Astrocyte of the hippocampus (primary cell): ENCODE results near the gene GRID2IP.
A peak's percentile ranks its signal among the peaks of the same experiment; 100 is the strongest.

Source experiments
- DNase-seq: peaks from one replicate; pipeline ENCODE4 v3.0.0; 2011; ENCODE audit warnings: low read depth, low spot score

The GRID2IP gene

GRCh38 chr7:6520163-6520981, 30.9 kb downstream of the GRID2IP start:
- no peak for DNase-seq

GRCh38 chr7:6516387-6516983, 34.8 kb downstream of the GRID2IP start:
- DNase-seq, result peak; percentile 89

- DNase-seq, result no peak
These were observed 37.7 kb downstream of the GRID2IP start for GRCh38 chr7:6513541-6513940.

GRCh38 chr7:6512892-6513291, 38.4 kb downstream of the GRID2IP start:
- no peak for DNase-seq

- DNase-seq, result no peak
These were observed 40.7 kb downstream of the GRID2IP start for GRCh38 chr7:6510476-6511133.

GRCh38 chr7:6508950-6509349, 42.3 kb downstream of the GRID2IP start:
- no peak for DNase-seq

GRCh38 chr7:6508539-6508938, 42.7 kb downstream of the GRID2IP start:
- DNase-seq, result no peak

GRCh38 chr7:6507906-6508305, 43.4 kb downstream of the GRID2IP start:
- DNase-seq, result no peak

GRCh38 chr7:6505685-6506559, 45.3 kb downstream of the GRID2IP start:
- no peak for DNase-seq

- DNase-seq, result no peak
These were observed 46.3 kb downstream of the GRID2IP start for GRCh38 chr7:6504996-6505395.

GRCh38 chr7:6502886-6503285, 48.4 kb downstream of the GRID2IP start:
- no peak for DNase-seq

- DNase-seq, result no peak
These were observed 49.4 kb downstream of the GRID2IP start for GRCh38 chr7:6501586-6502564.

GRCh38 chr7:6500691-6501090, 50.6 kb downstream of the GRID2IP start:
- DNase-seq, result no peak

GRCh38 chr7:6497994-6498393, 53.3 kb downstream of the GRID2IP start:
- no peak for DNase-seq

GRCh38 chr7:6497637-6497905, 53.7 kb downstream of the GRID2IP start:
- no peak for DNase-seq

GRCh38 chr7:6496842-6497636, 54.2 kb downstream of the GRID2IP start:
- no peak for DNase-seq

- DNase-seq, result no peak
These were observed 55.5 kb downstream of the GRID2IP start for GRCh38 chr7:6495597-6496262.

GRCh38 chr7:6494365-6494764, 56.9 kb downstream of the GRID2IP start:
- no peak for DNase-seq

- no peak for DNase-seq
These were observed 60.1 kb downstream of the GRID2IP start for GRCh38 chr7:6491194-6491593.
